H1 (cell line): ENCODE data around the gene FANCF. TPM values are rescaled to one million over a fixed set of nuclear protein-coding genes. Genes with fewer than 3 reads are reported as not detected.

ENCODE experiments used
- CTCF ChIA-PET: fragments of 300-600 bp; sonication (Branson Sonifier 250); formaldehyde crosslinking; loops from one replicate; lab custom pipeline; 2021; ENCODE audit not compliant: partially characterized antibody; lab: Charles Lee
- POLR2A ChIA-PET: fragments of 300-600 bp; sonication (Branson Sonifier 250); formaldehyde crosslinking; loops from one replicate; lab custom pipeline; 2021; ENCODE audit warnings: inconsistent platforms; ENCODE audit not compliant: partially characterized antibody; lab: Charles Lee
- DNase-seq, 2 experiments: peaks; one replicate each; pipeline versions ENCODE4 v3.0.0 to v3.0.0-alpha.2; 2010 to 2022; ENCODE audit warnings: low spot score in 2 of 2, low read depth in 1 of 2, mixed read lengths in 1 of 2
- FAIRE-seq: peaks from 2 replicates; lab custom pipeline; 2011; peaks lifted over from hg19 to GRCh38; lab: Jason Lieb, UNC
- H2AFZ ChIP-seq: 2 replicates; pipeline ENCODE4 v1.8.1; 2012; ENCODE audit warnings: low read length, inconsistent platforms
- H2AK5ac ChIP-seq: 2 replicates; pipeline ENCODE4 v1.6.1; 2013; ENCODE audit warnings: low read depth, low read length
- H2BK120ac ChIP-seq: replicated peaks from 2 replicates; pipeline ENCODE3; 2013; ENCODE audit warnings: low read depth, low read length, inconsistent platforms
- H2BK12ac ChIP-seq: 2 replicates; pipeline ENCODE4 v1.6.1; 2013; ENCODE audit warnings: low read depth, low read length
- H2BK15ac ChIP-seq: 2 replicates; pipeline ENCODE4 v1.6.1; 2013; ENCODE audit warnings: low read length
- H2BK20ac ChIP-seq: 2 replicates; pipeline ENCODE4 v1.6.1; 2013; ENCODE audit warnings: low read length
- H2BK5ac ChIP-seq: 2 replicates; pipeline ENCODE4 v1.6.1; 2013; ENCODE audit warnings: low read depth, low read length
- H3K14ac ChIP-seq: 2 replicates; pipeline ENCODE4 v1.6.1; 2013; ENCODE audit warnings: inconsistent platforms; ENCODE audit not compliant: insufficient read length
- H3K18ac ChIP-seq: 2 replicates; pipeline ENCODE4 v1.6.1; 2013; ENCODE audit warnings: low read length; ENCODE audit errors: extremely low read depth
- H3K23ac ChIP-seq: 2 replicates; pipeline ENCODE4 v1.6.1; 2013; ENCODE audit warnings: inconsistent platforms; ENCODE audit not compliant: insufficient read length
- H3K23me2 ChIP-seq: 2 replicates; pipeline ENCODE4 v1.6.1; 2013; ENCODE audit warnings: low read depth, low read length
- H3K27ac ChIP-seq: 2 replicates; pipeline ENCODE4 v1.6.1; 2011; ENCODE audit warnings: low read depth, low read length, inconsistent platforms
- H3K27me3 ChIP-seq, 4 experiments: replicated peaks in 1 of 4; 1 replicate in 1 of 4; 2 replicates in 3 of 4; pipeline versions ENCODE4 v1.6.1 to v1.8.1; 2011 to 2013; ENCODE audit warnings: low read length in 3 of 4, mild to moderate bottlenecking in 3 of 4, inconsistent platforms in 2 of 4, mixed read lengths in 2 of 4, moderate library complexity in 1 of 4; ENCODE audit not compliant: control insufficient read depth in 3 of 4, insufficient read depth in 3 of 4; ENCODE audit errors: extremely low read depth in 1 of 4
- H3K36me3 ChIP-seq, 4 experiments: 2 replicates each; pipeline versions ENCODE4 v1.6.1 to v1.8.1; 2011 to 2013; ENCODE audit warnings: mild to moderate bottlenecking in 4 of 4, low read length in 3 of 4, moderate library complexity in 2 of 4, control low read depth in 1 of 4, inconsistent platforms in 1 of 4; ENCODE audit not compliant: insufficient read depth in 4 of 4, control insufficient read depth in 2 of 4
- H3K4ac ChIP-seq: replicated peaks from 2 replicates; pipeline ENCODE3; 2013; ENCODE audit warnings: low read length, low read depth, mixed read lengths, inconsistent platforms; ENCODE audit not compliant: insufficient read length
- H3K4me1 ChIP-seq, 4 experiments: replicated peaks in 1 of 4; 1 replicate in 1 of 4; 2 replicates in 3 of 4; pipeline versions ENCODE4 v1.6.1 to v1.8.1; 2011 to 2013; ENCODE audit warnings: low read length in 3 of 4, inconsistent platforms in 2 of 4, mixed read lengths in 1 of 4; ENCODE audit not compliant: insufficient read depth in 4 of 4, control insufficient read depth in 3 of 4
- H3K4me2 ChIP-seq, 2 experiments: 2 replicates each; pipeline versions ENCODE4 v1.6.1 to v1.8.1; 2011 to 2013; ENCODE audit warnings: low read depth in 2 of 2, low read length in 2 of 2, control low read depth in 1 of 2, inconsistent platforms in 1 of 2, mild to moderate bottlenecking in 1 of 2; ENCODE audit not compliant: insufficient read depth in 1 of 2
- H3K4me3 ChIP-seq, 4 experiments: fragments of 200-600, 300-600 bp in 1 of 4; sonication (generic), shearing (Covaris generic), sonication (Bioruptor Twin) in 1 of 4; 2 replicates each; pipeline versions ENCODE4 v1.5.1 to v1.8.1; 2011 to 2016; ENCODE audit warnings: low read length in 4 of 4, low read depth in 3 of 4, control low read depth in 2 of 4, inconsistent platforms in 2 of 4, mild to moderate bottlenecking in 2 of 4, mixed read lengths in 1 of 4, moderate library complexity in 1 of 4; ENCODE audit not compliant: insufficient read depth in 2 of 4; ENCODE audit errors: extremely low read depth in 1 of 4
- H3K56ac ChIP-seq: replicated peaks from 2 replicates; pipeline ENCODE3; 2013; ENCODE audit warnings: low read depth, mild to moderate bottlenecking, mixed read lengths, low read length, inconsistent platforms; ENCODE audit not compliant: insufficient read length
- H3K79me1 ChIP-seq: 2 replicates; pipeline ENCODE4 v1.6.1; 2013; ENCODE audit warnings: low read depth, low read length, control low read depth
- H3K79me2 ChIP-seq, 2 experiments: 2 replicates each; pipeline versions ENCODE4 v1.6.1 to v1.8.1; 2012 to 2013; ENCODE audit warnings: low read length in 2 of 2, mild to moderate bottlenecking in 2 of 2, inconsistent platforms in 1 of 2; ENCODE audit not compliant: insufficient read depth in 2 of 2, control insufficient read depth in 1 of 2
- H3K9ac ChIP-seq, 4 experiments: replicated peaks in 1 of 4; 1 replicate in 1 of 4; 2 replicates in 3 of 4; pipeline versions ENCODE4 v1.6.1 to v1.8.1; 2011 to 2013; ENCODE audit warnings: low read depth in 3 of 4, low read length in 3 of 4, control low read depth in 2 of 4, mild to moderate bottlenecking in 2 of 4, moderate library complexity in 2 of 4, inconsistent platforms in 1 of 4; ENCODE audit errors: extremely low read depth in 1 of 4
- H3K9me3 ChIP-seq, 2 experiments: 2 replicates each; pipeline versions ENCODE4 v1.6.1 to v1.8.1; 2012 to 2013; ENCODE audit warnings: mild to moderate bottlenecking in 2 of 2, moderate library complexity in 2 of 2, control low read depth in 1 of 2, inconsistent platforms in 1 of 2, low read depth in 1 of 2, low read length in 1 of 2, mixed read lengths in 1 of 2; ENCODE audit not compliant: insufficient read depth in 2 of 2
- H4K20me1 ChIP-seq, 2 experiments: replicated peaks in 1 of 2; 2 replicates each; pipeline versions ENCODE3 to v1.8.1; 2011 to 2013; ENCODE audit warnings: inconsistent platforms in 2 of 2, low read length in 2 of 2, mild to moderate bottlenecking in 1 of 2; ENCODE audit not compliant: insufficient read depth in 2 of 2, control insufficient read depth in 1 of 2
- H4K5ac ChIP-seq: 2 replicates; pipeline ENCODE4 v1.6.1; 2013; ENCODE audit warnings: low read length, low read depth, mixed read lengths, inconsistent platforms; ENCODE audit not compliant: insufficient read length
- H4K8ac ChIP-seq: 2 replicates; pipeline ENCODE4 v1.8.0; 2013; ENCODE audit warnings: mild to moderate bottlenecking, moderate library complexity, low read length, inconsistent platforms; ENCODE audit not compliant: insufficient read depth; ENCODE audit errors: extremely low read depth
- H4K91ac ChIP-seq: replicated peaks from 2 replicates; pipeline ENCODE3; 2013; ENCODE audit warnings: low read length, mixed read lengths, inconsistent platforms; ENCODE audit not compliant: insufficient read length
- BACH1 ChIP-seq: IDR thresholded peaks from 2 replicates; pipeline ENCODE4 v1.6.1; 2012; ENCODE audit warnings: low read length, improper control_type of control experiment
- BCL11A ChIP-seq, 2 experiments: IDR thresholded peaks; one replicate each; pipeline ENCODE4 v1.6.1; 2011; ENCODE audit warnings: low read depth in 2 of 2, low read length in 2 of 2, mild to moderate bottlenecking in 2 of 2
- CBX5 ChIP-seq: fragments of 300-800, 300-1000 bp; sonication (generic); IDR thresholded peaks from 2 replicates; pipeline ENCODE4 v1.7.1; 2016; ENCODE audit warnings: antibody characterized with exemption, low read length, low read depth
- HDAC6 ChIP-seq: IDR thresholded peaks from one replicate; pipeline ENCODE4 v1.7.1; 2012; ENCODE audit warnings: low read depth, mild to moderate bottlenecking, inconsistent platforms, low read length, moderate library complexity
- NANOG ChIP-seq: IDR thresholded peaks from 2 replicates; pipeline ENCODE4 v1.6.1; 2011; ENCODE audit warnings: low read length, low read depth, mild to moderate bottlenecking, inconsistent platforms; ENCODE audit not compliant: insufficient read depth, poor library complexity, severe bottlenecking
- RXRA ChIP-seq: IDR thresholded peaks from 2 replicates; pipeline ENCODE4 v1.6.1; 2011; ENCODE audit warnings: low read depth, mild to moderate bottlenecking, low read length, moderate library complexity; ENCODE audit not compliant: insufficient read depth
- SP2 ChIP-seq: IDR thresholded peaks from 2 replicates; pipeline ENCODE4 v1.6.1; 2012; ENCODE audit warnings: mild to moderate bottlenecking, low read length, inconsistent platforms
- YY1 ChIP-seq: IDR thresholded peaks from 2 replicates; pipeline ENCODE4 v1.6.1; 2011; ENCODE audit warnings: low read depth, mild to moderate bottlenecking, low read length
- WGBS, 2 experiments: shearing (Covaris generic) in 1 of 2; methylation state at CpG; one replicate each; pipeline versions ENCODE4 v1.1.6 to v1.1.7; 2013 to 2015; ENCODE audit warnings: low lambda C conversion rate in 2 of 2, mixed read lengths in 2 of 2, inconsistent platforms in 1 of 2, low coverage in 1 of 2, missing lambda C conversion rate in 1 of 2; ENCODE audit not compliant: insufficient replicate concordance in 2 of 2, insufficient coverage in 1 of 2, insufficient read length in 1 of 2; ENCODE audit errors: extremely low coverage in 1 of 2, missing lambda C conversion rate in 1 of 2; 5-methylcytosine and 5-hydroxymethylcytosine counted together
- polyA plus RNA-seq, 7 experiments: library from polyadenylated mRNA; depleted of rRNA in 3 of 7; stranded (reverse) in 5 of 7; unstranded in 2 of 7; fragments of >200 nt in 5 of 7; fragments of 200-250 nt in 2 of 7; gene quantifications; 1 replicate in 5 of 7; 2 replicates in 1 of 7; 4 replicates in 1 of 7; pipeline versions ENCODE4 v1.2.1 to v1.2.3, GENCODE V29; 2011 to 2013; ENCODE audit warnings: missing spikeins in 2 of 7, mixed read lengths in 2 of 7
- total RNA-seq: library from RNA; stranded (reverse); fragmentation: NEBNext Ultra II Directional; extraction: Animal tissue kit (Norgen Biotek cat#: 25700); gene quantifications from 2 replicates; pipeline ENCODE4 v1.2.1, GENCODE V29; 2021

The FANCF gene
- total and polyA plus RNA-seq, 2 of the 8 experiments (the other 6 are each of a cell fraction or from before 2014, with no cell fraction given): 10.0 to 29.4 TPM

DNA sequence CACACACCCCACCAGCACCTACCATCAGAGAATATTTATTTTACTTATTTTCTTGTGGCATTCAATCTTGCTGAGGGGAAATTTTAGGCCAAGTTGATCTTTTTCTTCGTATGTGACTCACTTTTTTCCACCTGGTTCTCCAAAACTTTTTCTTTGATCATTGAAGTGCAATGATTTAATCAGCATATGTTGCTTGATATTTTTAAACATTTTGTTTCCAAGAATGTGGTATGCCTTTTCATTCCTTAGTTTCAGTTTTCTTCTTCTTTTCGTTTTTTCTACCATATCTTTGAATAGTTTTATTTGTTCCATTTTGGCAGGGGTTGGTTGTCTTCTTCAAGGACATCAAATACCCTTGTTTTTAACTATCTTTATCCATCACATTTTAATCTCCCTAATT is 28.6 kb downstream of the FANCF start:
- Histone ChIP-seq H3K9me3 (no peaks in the 10 kb centered on the region), H3K14ac (no peak overlapping the region), H2BK12ac (no peak overlapping the region), H2BK20ac (no peak overlapping the region), H3K4me2 (no peak overlapping the region), H3K9ac (no peak overlapping the region), H3K79me1 (no peaks in the 10 kb centered on the region), H3K27me3 (no peaks in the 10 kb centered on the region), H3K79me2 (no peaks in the 10 kb centered on the region), H2AFZ (no peak overlapping the region), H2BK120ac (no peak overlapping the region), H2BK15ac (no peak overlapping the region), H4K8ac (no peak overlapping the region), H4K5ac (no peak overlapping the region), H3K4ac (no peak overlapping the region), H3K4me3 (no peak overlapping the region), H3K36me3 (no peaks in the 10 kb centered on the region), H3K23me2 (no peaks in the 10 kb centered on the region), H4K20me1 (no peaks in the 10 kb centered on the region), H3K56ac (no peak overlapping the region), H3K18ac (no peak overlapping the region), H3K23ac (no peak overlapping the region), H2BK5ac (no peak overlapping the region), H4K91ac (no peak overlapping the region), H3K27ac (no peak overlapping the region), H2AK5ac (no peak overlapping the region), H3K4me1 (no peaks in the 10 kb centered on the region)
- ChIA-PET POLR2A (no interaction called here), CTCF (no interaction called here)
- TF ChIP-seq YY1 (no peak), SP2 (no peak), RXRA (no peak), BCL11A (IDR thresholded peaks at IDR 0.05; ENCODE audit: low read depth in 2 of 2, low read length in 2 of 2) (no peak), BACH1 (no peak), HDAC6 (no peak), CBX5 (no peak), NANOG (no peak)
- 94% methylated on average over 2 of the region's 2 CpGs; no CpG with 5 or more reads in 1 of the 2 experiments for WGBS, 2 experiments
- DNase-seq (no peak), FAIRE-seq (no peak)
